Pulmonary artery endothelial cell (primary cell): ENCODE results near the gene PAQR8. TPM values are rescaled to one million over a fixed set of nuclear protein-coding genes. Genes with fewer than 3 reads are reported as not detected.

Experiments used
- total RNA-seq: library from RNA; depleted of rRNA; stranded (reverse); fragments of >200 nt; gene quantifications from 2 replicates; pipeline ENCODE4 v1.2.3, GENCODE V29; 2014

PAQR8 gene
- total RNA-seq, 1 donor from 2014 or later: 7.5 TPM

Other genes starting within 250 kb of the PAQR8 start
- gene IL17A, start 175.8 kb upstream of the PAQR8 start, total RNA-seq: not detected in 2 replicates
- not detected in 2 replicates for gene IL17F, start 117.7 kb upstream of the PAQR8 start, total RNA-seq
- gene MCM3, start 77.4 kb upstream of the PAQR8 start, total RNA-seq: 88.2 and 123 TPM in 2 replicates
- gene EFHC1, start 58.2 kb downstream of the PAQR8 start, total RNA-seq: 12.8 and 13.1 TPM in 2 replicates
- gene TRAM2, start 214.9 kb downstream of the PAQR8 start, total RNA-seq: 61.2 and 81.8 TPM in 2 replicates